NCI-H1930 (cell line): ENCODE data around the gene TAGLN.

Experiments used
- DNase-seq, 2 experiments: peaks; one replicate each; lab custom pipeline; 2025; lab: John Stamatoyannopoulos, UW

TAGLN gene

DNA sequence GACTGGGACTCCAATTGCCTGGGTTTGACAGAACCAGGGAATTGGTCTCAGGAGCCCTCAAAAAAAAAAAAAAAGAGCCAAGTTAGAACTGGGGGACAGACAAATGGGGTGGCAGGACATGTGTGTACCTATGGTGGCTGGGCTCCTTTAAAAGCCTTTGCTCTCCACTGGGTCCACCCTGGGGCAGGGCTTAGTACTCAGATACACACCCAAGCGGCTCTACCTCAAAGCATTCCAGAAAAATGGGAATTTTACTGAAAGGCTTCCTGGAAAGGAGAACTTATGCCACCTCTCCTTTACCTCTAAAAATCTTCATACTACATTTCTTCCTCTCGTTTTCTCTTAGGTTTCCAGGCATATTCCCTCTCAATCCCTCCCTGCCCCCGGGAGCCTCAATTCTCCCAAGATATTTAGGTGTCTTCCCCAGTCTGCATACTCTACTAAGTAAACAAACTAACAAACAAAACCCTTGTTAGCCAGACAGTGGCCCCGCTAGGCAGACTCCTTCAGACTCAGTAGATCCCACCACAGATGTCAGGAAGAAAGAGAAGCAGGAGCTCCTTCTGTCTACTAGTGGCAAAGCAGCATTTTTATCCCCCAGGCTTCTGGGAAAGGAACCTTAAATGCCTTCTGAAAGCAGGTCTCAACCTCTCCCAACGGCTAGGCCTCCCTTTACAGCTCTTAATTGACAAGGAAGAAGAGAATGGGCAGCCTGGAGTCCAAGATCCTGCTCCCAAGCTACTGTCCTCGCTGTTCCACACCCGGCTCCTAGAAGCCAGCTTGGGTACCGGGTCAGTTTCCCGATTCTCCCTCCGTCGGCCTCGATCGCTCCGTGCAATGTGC, 32.0 kb downstream of the TAGLN start:
- no peak for DNase-seq

DNA sequence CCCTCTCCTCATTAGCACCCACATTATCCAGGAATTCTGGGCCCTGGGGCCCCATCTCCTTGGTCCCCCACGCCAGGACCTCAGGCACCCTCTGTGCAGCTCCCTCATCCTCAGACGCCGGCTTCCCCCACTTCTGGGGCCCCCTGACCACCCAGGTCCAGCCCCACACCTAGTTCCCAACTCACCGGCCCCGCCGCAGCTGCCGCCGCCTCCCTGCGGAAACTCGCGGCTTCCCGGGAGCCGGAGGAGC, 32.6 kb downstream of the TAGLN start, which contains the start of gene PCSK7:
PCSK7 (minus strand) TSS at position 232 of the 250 bp plus-strand sequence. CDS start 2,229 bp downstream, outside the sequence.
- no peak for DNase-seq

DNA sequence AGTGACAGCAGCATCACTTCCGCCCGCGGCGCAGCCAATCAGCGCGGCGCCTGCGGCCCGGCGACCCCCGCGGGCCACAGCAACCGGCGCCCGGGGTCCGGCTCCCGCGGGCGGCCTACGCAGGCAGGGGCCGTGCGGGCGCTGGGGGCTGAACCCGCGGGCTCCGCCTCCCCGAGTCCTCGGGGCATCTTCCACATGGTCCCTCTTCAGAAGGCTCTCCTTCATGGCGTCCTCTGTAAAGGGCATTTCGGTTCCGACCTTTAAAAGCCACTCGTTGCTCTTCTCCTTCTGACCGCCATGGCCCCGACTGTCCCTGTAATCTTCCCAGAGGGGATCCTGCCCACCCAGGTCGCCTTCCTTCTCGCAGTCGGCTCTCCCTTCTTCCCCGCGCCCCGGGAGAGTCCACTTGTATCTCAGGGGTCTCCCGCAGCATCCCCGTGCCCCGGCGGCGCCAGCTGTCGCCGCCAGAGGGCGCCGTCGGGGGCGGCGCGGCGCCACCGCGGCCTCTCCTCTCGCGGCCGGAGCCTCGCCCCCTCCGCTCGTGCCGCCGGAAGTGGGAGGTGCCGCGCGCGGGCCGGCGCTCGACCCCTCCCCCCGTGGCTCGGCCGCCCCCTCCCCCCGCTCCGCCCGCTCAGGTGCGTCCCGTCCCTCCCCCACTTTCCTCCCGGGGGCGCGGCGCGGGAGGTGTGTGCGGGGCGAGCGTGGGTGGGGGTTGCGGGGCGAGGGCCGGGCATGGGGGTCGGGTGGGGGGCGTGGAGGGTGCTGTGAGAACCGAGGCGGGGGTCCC, 33.1 kb downstream of the TAGLN start, which contains the start of gene RNF214:
RNF214 (plus strand) TSS at position 580 of the 787 bp plus-strand sequence. CDS start 1,602 bp downstream, outside the sequence.
- DNase-seq = peak; percentile 72 to 87

DNA sequence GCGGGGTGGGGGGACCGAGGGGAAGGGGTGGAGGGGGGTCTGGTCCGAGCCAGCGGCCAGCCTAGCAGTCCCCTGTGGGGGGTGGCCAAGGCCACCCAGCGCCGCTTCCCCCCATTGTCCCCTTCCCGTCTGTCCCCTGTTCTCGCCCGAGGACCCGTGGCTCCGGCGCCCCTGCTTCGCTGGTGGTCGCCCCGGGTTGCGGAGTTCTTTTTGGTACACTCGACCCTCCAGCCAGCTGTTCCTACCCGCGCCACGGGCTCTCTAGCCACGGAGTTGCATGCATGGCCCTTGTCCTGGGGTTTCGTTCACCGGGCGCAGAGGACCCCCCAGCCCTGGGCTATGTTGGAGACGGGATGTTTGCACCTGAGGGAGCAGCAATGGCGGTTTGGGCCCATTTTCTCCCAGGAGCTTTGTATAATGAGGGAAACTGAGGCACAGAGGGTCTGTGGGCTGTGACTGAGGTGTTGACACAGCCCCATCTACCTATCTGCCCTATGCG, 33.8 kb downstream of the TAGLN start:
- DNase-seq = no peak

DNA sequence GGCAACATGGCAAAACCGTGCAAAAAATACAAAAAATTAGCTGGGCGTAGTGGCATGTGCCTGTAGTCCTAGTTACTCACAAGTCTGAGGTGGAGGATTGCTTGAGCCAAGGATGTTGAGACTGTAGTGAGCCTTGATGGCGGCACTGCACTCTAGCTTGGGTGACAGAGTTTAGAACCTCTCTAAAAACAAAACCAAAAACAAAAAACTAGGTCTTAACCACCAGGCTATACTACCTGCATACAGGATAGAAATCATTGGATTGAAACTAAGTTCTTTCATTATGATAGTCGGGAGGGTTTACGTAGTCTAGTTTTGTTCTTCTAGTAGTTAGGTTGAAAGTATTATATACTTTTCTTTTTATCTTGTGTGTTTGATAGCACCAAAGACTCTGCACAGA, 39.1 kb downstream of the TAGLN start:
- no peak for DNase-seq

DNA sequence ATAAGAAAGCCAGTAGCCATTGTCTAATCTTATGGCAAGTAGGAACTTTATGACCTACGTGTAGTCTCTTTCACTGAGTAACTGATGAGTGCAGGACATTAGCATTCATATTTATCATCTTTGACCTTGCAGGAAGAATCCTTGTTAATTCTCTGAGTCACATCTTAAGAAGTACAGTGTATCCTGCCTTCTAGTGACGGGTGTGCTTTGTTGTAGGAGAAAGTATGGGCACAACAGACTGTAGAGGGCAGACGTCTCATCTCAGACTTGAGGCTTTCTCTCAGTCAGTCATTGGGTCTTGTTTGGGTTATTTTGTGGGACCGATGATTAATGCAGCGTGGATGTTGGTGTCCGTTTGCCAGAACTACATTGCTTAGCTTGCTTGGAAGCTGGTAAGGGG, 40.1 kb downstream of the TAGLN start:
- DNase-seq = no peak

DNA sequence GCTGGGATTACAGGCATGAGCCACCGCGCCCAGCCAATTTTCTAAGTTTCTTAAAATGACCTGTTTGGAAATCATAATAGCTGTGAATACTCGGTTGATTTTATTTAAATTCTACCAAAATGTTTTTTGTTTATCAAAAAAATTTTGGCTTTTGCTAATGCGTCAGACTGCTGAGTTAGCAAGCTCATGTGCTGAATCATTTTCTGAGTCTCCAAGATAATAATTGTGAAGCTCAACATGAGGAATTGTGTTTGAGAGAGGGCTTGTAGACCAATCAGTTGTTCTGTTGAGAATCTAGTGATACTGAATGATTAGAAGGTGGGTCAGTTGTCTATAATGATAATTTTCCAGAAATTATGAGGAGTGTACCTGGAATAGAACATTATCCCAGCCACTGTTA, 49.2 kb downstream of the TAGLN start:
- DNase-seq = no peak

DNA sequence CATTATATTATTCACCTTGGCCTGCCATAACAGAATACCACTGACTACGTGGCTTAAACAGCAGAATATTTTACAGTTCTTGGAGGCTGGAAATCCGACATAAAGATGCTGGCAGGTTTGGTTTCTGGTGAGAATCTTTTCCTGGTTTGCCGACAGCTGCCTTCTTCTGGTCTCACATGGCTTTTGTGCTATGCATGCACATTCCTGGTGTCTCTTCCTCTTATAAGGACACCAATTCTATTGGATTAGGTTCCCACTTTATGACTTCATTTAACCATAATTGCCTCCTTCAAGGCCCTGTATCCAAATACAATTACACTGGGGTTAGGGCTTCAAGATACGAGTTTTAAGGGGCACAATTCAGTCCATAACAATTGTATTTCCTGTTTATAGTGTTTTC, 50.4 kb downstream of the TAGLN start:
- no peak for DNase-seq

DNA sequence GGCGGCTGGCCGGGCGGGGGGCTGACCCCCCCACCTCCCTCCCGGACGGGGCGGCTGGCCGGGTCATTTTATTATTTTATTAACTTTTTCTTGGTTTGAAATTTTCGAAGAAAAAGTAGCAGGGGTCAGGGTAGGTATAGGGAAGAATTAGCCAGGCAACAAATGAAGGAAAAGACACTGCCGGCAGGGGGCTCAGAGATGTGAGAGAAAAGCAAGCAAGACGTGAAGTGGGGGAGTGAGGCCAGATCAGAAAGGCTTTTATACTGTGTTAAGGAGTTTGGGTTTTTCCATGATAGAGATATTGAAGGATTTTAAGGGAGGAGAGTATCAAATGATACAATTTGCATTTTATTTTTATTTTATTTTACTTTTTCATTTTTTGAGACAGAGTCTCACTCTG, 52.3 kb downstream of the TAGLN start:
- DNase-seq = no peak

DNA sequence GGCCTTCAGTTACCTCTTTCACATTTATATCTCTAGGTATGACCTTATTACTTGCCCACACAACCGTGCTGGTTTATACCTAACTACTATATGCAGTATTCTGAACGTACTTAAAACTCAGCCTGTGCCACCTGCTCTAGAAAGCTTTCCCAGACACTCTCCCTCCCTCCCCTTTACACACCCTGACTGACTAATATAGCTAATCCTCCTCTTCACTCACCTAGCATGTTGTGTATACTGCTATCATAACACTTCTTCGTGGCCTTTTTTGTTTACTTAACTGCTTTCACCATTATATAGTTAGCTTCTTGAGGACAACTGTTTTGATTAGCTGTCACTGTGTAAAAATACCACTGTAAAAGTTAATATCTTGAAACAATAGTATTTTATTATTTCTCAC, 56.8 kb downstream of the TAGLN start:
- no peak for DNase-seq

DNA sequence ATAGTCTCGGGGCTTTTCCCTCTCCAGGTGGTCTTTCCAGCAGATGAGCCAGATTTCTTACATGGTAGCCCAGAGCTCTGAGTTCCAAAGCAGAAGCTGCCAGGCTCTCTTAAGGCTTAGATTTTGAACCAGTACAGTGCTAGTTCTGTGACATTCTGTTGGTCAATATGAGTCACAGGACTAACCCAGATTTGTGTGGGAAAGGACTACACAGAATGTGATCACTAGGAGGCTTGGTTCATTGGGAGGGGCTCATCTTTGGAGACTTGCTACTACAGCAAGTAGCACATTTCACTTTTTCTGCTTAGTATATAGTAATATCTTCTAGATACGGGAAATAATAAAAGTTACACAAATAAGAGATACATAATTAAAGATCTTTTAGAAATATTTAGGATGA, 57.4 kb downstream of the TAGLN start:
- no peak for DNase-seq
